ENCODE measurements around the gene SRGAP2C.
"Not testable (repeated sequence)": the region's sequence is repeated elsewhere in the genome, so short reads cannot be mapped to it uniquely, and the experiment has no call there.

DNA sequence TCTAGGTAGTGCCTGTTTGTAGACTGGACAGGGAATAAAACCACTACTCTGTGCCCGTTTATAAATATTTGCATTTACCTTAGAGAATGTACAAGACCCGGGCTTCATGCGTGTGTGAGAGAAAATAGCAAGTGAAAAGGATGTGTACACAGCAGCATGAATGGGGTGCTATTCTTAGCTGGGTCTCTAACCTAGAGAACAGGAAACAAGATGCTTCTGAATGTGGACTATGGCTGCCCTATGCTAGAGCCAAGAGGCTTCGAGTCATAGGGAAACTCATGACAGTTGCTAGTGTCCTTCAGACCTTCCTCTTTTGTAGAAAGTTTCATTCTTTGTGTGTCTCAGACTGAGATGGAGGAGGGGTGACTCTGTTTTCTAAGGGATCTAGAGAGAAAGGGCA lies 39.9 kb downstream of the SRGAP2C start:
- not testable (repeated sequence) for TF ChIP-seq POLR2A, POLR2AphosphoS5 (IDR thresholded peaks at IDR 0.05; ENCODE audit: low read depth, low read length)
